ENCODE data around the gene ASPM.
"Not testable (repeated sequence)": the region's sequence is repeated elsewhere in the genome, so short reads cannot be mapped to it uniquely, and the experiment has no call there.

ASPM gene

DNA sequence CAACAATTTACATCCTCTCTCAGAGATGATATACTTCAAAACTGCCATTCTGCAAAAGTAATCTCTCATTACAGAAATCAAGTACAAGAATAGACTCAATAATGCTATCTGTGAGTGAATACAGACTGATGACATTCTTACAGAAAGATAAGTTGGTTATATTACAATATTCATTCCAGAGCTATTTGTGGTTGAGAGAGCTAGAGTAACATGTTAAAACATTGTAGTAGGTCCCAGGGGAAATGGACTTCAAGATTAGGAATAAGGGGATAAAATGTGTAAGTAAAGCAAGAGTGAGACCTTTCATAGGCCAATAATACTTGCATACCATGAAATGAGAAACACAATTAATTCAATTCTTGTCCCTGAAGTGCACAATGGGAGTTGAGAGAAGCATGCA, 80.9 kb downstream of the ASPM start:
- TF ChIP-seq, protein P1, sequence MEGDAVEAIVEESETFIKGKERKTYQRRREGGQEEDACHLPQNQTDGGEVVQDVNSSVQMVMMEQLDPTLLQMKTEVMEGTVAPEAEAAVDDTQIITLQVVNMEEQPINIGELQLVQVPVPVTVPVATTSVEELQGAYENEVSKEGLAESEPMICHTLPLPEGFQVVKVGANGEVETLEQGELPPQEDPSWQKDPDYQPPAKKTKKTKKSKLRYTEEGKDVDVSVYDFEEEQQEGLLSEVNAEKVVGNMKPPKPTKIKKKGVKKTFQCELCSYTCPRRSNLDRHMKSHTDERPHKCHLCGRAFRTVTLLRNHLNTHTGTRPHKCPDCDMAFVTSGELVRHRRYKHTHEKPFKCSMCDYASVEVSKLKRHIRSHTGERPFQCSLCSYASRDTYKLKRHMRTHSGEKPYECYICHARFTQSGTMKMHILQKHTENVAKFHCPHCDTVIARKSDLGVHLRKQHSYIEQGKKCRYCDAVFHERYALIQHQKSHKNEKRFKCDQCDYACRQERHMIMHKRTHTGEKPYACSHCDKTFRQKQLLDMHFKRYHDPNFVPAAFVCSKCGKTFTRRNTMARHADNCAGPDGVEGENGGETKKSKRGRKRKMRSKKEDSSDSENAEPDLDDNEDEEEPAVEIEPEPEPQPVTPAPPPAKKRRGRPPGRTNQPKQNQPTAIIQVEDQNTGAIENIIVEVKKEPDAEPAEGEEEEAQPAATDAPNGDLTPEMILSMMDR (IDR thresholded peaks at IDR 0.05; ENCODE audit: extremely low read depth, missing control alignments) = no peak
- DNase-seq (ENCODE audit: low spot score) = no peak

DNA sequence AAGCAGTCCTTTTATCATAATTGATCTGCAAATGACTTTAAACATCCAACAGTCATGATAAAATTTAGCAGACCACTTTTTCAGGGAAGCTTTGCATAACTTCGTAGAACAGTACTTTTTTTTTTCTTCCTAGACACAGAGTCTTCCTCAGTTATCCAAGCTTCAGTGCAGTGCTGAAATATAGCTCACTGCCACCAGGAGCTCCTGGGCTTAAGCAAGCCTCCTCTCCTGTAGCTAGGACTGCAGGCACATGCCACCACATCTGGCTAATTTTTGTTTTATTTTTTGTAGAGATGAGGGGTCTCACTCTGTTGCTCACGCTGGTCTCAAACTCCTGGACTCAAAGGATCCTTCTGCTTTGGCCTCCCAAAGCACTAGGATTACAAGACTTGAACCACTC, 83.3 kb downstream of the ASPM start:
- TF ChIP-seq, protein P1 (IDR thresholded peaks at IDR 0.05; ENCODE audit: extremely low read depth, missing control alignments) = no peak
- DNase-seq (ENCODE audit: low spot score) = no peak

DNA sequence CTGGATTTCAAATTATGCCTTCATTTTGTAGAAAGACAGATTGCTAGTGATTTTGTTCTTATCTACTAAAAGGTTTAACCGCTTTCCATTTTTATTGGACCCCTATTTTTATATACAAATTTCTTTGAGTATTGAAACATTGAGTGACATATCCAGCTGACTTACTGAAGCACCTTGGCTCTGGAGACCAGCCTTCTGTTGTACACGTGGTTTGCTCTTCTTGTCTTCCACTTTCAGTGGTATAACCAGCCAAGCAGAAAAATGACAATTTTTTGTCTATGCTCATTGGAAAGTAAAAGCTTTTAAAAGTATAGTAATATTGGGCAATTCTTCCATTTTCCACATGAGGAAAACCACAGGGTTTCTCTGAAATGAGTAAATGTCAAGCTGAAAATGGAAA, 83.8 kb downstream of the ASPM start:
- DNase-seq (ENCODE audit: low spot score) = peak; percentile 5
- TF ChIP-seq, protein P1 (IDR thresholded peaks at IDR 0.05; ENCODE audit: extremely low read depth, missing control alignments) = no peak

DNA sequence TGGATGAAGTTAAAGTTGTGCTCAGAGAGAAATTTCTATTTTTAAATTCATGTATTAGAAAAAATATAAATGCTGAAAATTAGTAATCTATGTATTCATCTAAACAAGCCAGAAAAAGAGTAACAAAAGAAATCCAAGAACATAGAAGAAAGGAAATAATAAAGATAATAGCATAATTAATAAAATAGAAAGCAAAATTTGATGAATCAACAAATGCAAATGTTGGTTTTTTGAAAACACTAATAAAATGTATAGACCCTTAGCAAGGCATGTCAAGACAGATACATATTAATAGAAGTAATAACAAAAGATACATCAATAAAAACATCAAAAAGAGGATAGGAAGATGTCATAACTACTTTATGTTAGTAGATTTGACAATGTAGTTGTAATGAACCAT, 97.4 kb downstream of the ASPM start:
- DNase-seq (ENCODE audit: low spot score) = no peak
- TF ChIP-seq, protein P1 (IDR thresholded peaks at IDR 0.05; ENCODE audit: extremely low read depth, missing control alignments) = no peak

DNA sequence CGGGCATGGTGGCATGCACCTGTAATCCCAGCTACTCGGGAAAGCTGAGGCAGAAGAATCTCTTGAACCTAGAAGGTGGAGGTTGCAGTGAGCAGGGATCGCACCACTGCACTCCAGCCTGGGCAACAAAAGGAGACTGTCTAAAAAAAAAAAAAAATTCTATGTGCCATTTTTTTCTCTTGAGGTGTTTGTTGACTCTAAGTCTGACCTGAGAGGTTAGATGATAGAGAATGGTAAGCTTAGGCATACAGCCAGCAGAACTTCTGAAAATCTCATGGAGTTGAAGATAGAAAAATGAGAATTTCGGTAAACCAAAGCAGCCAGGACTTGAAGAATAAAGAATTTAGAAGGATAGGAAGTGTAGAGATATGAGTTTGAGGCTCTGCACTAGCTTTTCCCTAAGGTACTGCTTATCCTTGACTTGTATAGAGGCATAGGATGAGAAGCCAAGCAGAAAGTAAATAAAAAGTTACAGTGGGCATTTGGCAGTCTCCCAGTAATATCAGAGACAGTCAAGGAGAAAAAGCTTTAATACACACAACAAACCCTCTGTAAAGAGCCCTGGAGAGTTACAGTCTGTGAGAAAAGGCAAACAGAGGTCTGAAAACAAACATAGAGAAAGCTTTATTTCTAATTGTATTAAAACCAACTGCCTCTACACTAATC, 103.7 kb downstream of the ASPM start:
- TF ChIP-seq, protein P1 (IDR thresholded peaks at IDR 0.05; ENCODE audit: extremely low read depth, missing control alignments) = no peak
- no peak for DNase-seq (ENCODE audit: low spot score)

DNA sequence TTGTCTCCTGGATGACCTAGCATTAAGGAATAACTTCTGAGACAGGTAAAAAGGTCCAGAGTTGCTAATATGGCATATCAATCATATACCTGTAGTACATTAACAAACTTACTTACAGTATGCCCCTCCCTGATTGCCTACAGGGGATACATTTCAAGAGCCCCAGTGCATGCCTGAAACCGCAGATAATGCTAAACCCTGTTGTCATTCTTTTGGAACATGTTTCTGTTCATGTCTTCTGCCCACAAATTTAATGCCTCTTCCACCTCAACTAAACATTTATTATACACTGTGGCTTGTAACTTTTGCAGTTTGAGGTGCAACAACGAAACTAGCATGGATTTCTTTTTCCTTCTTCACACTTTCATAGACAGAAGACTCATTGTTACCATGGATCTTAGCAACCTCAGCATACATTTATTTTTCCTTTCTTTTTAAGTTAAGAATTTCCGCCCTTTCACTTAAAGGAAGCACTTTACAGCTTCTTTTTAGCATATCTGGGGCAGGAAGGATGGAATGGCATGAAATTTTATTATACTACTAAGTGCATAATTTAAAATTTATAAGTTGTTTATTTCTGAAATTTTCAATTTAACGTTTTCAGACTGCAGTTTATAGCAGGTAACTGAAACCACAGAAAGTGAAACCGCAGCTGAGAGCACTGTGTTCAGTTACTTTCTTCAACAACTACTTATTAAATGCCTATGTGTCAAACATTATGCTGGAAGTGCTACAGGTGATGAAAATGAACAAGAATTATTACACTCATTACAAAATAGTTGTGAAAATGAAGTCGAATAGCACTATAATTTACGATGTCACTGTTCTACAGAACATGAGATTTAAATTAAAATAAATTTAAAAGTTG, 104.7 kb downstream of the ASPM start:
- DNase-seq (ENCODE audit: low spot score) = no peak
- TF ChIP-seq, protein P1 (IDR thresholded peaks at IDR 0.05; ENCODE audit: extremely low read depth, missing control alignments) = no peak

DNA sequence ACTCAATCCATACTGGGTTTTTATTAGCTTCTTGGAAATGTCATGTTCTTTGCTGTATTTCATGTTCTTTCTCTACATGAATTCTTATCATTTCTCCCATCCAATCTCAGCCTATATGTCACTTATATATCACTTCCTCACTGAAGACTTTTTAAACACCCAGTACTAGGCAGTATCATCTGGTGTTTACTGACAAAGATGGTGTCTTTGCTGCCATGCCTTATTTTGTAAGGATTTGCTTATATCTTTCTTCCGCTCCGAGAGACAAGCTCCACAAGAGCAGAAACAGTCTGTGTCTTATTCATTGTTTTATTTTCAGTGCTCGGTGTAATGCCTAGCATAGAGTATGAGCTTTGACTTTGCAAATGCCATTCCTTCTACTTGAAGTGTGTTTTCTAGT, 109.6 kb downstream of the ASPM start:
- TF ChIP-seq, protein P1 (IDR thresholded peaks at IDR 0.05; ENCODE audit: extremely low read depth, missing control alignments) = no peak
- no peak for DNase-seq (ENCODE audit: low spot score)

DNA sequence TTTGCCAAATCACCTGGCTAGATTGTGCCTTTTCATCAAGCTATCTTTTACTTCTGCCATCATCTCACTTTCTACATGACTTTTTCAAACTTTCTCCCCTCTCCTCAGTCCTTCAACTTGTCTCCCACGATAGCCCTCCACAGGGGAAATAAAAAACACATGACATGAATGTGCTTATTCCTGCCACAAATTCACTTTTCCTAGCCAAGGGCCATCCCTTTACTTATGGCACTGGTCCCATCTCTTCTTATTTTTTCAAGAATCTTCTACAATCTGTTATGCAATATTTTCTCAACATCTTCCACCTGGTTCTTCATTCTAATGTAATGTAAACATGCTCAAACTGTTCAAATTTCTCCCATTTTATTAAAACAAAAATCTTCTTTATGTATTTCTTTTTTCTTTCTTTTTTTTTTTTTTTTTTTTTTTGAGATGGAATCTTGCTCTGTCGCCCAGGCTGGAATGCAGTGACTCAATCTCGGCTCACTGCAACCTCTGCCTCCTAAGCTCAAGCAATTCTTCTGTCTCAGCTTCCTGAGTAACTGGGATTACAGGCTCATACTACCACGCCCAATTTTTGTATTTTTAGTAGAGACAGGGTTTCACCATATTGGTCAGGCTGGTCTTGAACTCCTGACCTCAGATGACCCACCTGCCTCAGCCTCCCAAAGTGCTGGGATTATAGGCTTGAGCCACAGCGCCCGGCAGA, 111.7 kb downstream of the ASPM start:
- not testable (repeated sequence) for DNase-seq (ENCODE audit: low spot score)
